GM23248 (cell line): ENCODE results near the gene TPM2. TPM values are rescaled to one million over a fixed set of nuclear protein-coding genes. Genes with fewer than 3 reads are reported as not detected.

Source experiments
- DNase-seq: peaks from one replicate; pipeline ENCODE4 v3.0.0-alpha.2; 2015
- H2AFZ ChIP-seq: fragments of 200-600 bp; sonication (generic); 2 replicates; pipeline ENCODE4 v1.6.1; 2016; ENCODE audit warnings: antibody characterized with exemption
- H3F3A ChIP-seq: fragments of 200-600 bp; sonication (generic); 2 replicates; pipeline ENCODE4 v1.6.1; 2016; ENCODE audit warnings: mild to moderate bottlenecking, antibody characterized with exemption, mixed run types; ENCODE audit not compliant: insufficient read depth
- H3K27ac ChIP-seq: fragments of 200-600 bp; sonication (generic); 2 replicates; pipeline ENCODE4 v1.5.1; 2016; ENCODE audit warnings: mild to moderate bottlenecking
- H3K27me3 ChIP-seq: fragments of 200-600 bp; sonication (generic); replicated peaks from 2 replicates; pipeline ENCODE4 v1.6.1; 2016; ENCODE audit warnings: mild to moderate bottlenecking; ENCODE audit not compliant: insufficient read depth
- H3K36me3 ChIP-seq: fragments of 200-600 bp; sonication (generic); 2 replicates; pipeline ENCODE4 v1.6.1; 2016; ENCODE audit warnings: low read depth, mild to moderate bottlenecking
- H3K4me1 ChIP-seq: fragments of 200-600 bp; sonication (generic); 2 replicates; pipeline ENCODE4 v1.6.1; 2016; ENCODE audit warnings: mild to moderate bottlenecking; ENCODE audit not compliant: insufficient read depth
- H3K4me2 ChIP-seq: fragments of 200-600 bp; sonication (generic); one replicate; pipeline ENCODE4 v1.6.1; 2016; ENCODE audit warnings: mild to moderate bottlenecking; ENCODE audit not compliant: unreplicated experiment
- H3K4me3 ChIP-seq: fragments of 200-600 bp; sonication (generic); 2 replicates; pipeline ENCODE4 v1.5.1; 2016; ENCODE audit warnings: mild to moderate bottlenecking
- H3K79me2 ChIP-seq: fragments of 200-600 bp; sonication (generic); 2 replicates; pipeline ENCODE4 v1.6.1; 2016; ENCODE audit warnings: mild to moderate bottlenecking; ENCODE audit not compliant: insufficient read depth
- H3K9ac ChIP-seq: fragments of 200-600 bp; sonication (generic); 2 replicates; pipeline ENCODE4 v1.6.1; 2016; ENCODE audit warnings: mild to moderate bottlenecking
- H3K9me2 ChIP-seq: fragments of 200-600 bp; sonication (generic); 2 replicates; pipeline ENCODE4 v1.6.1; 2016; ENCODE audit warnings: mixed run types, mild to moderate bottlenecking, moderate library complexity; ENCODE audit not compliant: insufficient read depth
- H3K9me3 ChIP-seq: fragments of 200-600 bp; sonication (generic); one replicate; pipeline ENCODE4 v1.6.1; 2017; ENCODE audit warnings: low read depth
- H4K20me1 ChIP-seq: fragments of 200-600 bp; sonication (generic); 2 replicates; pipeline ENCODE4 v1.6.0; 2016; ENCODE audit not compliant: insufficient read depth
- EZH2 ChIP-seq: fragments of 200-600 bp; sonication (generic); IDR thresholded peaks from 2 replicates; pipeline ENCODE4 v1.6.1; 2018; ENCODE audit warnings: antibody characterized with exemption, mild to moderate bottlenecking; ENCODE audit not compliant: insufficient read depth, poor library complexity, severe bottlenecking
- EZH2phosphoT487 ChIP-seq: fragments of 200-600 bp; sonication (generic); IDR thresholded peaks from 2 replicates; pipeline ENCODE4 v1.6.1; 2018; ENCODE audit warnings: antibody characterized with exemption, moderate library complexity, mild to moderate bottlenecking, low read depth; ENCODE audit not compliant: insufficient read depth
- WGBS, 2 experiments: methylation state at CpG; one replicate each; pipeline ENCODE4 v1.1.6; 2015 to 2017; ENCODE audit warnings: low lambda C conversion rate in 2 of 2, low coverage in 1 of 2; ENCODE audit errors: missing lambda C conversion rate in 2 of 2; 5-methylcytosine and 5-hydroxymethylcytosine counted together
- in situ Hi-C: fragments of 300-500 bp; cut with MboI; formaldehyde crosslinking; loops from 2 replicates; pipeline ENCODE4 v1.15.0; 2020
- polyA plus RNA-seq: library from polyadenylated mRNA; unstranded; fragments of >200 nt; fragmentation: Nextera tagmentation; extraction: Ambion mirVana; gene quantifications from 2 replicates; pipeline ENCODE4 v1.2.1, GENCODE V29; 2016
- total RNA-seq: library from RNA; depleted of rRNA; stranded (reverse); fragments of >200 nt; shearing (Covaris generic); gene quantifications from 2 replicates; pipeline ENCODE4 v1.2.3, GENCODE V29; 2014

The TPM2 gene
- total and polyA plus RNA-seq, 2 experiments from 2014 or later: 1,625 to 3,527 TPM

DNA sequence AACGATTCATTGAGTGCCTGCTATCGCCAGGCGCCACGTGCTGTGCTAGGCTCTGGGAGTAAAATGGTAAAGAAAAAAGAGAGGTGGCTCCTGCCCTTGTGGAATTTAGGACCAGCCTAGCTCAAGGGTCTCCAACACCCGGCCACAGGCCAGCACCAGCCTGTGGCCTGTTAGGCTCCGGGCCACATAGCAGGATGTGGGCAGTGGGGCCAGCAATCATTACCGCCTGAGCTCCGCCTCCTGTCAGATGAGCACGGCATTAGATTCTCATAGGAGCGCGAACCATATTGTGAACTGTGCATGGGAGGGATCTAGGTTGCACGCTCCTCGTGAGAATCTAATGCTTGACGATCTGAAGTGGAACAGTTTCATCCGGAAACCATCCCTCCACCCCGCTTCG, 33.4 kb downstream of the TPM2 start:
- H3F3A ChIP-seq: peaks cover 34% of the 10 kb centered on the region
- TF ChIP-seq EZH2phosphoT487 (no peak), EZH2 (no peak)
- H2AFZ ChIP-seq: peak overlapping the region; percentile 78; the same call in 1 of the 2 replicates
- peaks cover 18% of the 10 kb centered on the region; the same call in 1 of the 2 replicates for H3K79me2 ChIP-seq
- H3K27ac ChIP-seq: no peak overlapping the region
- no peak overlapping the region for H3K4me3 ChIP-seq
- H3K4me1 ChIP-seq: peaks cover 26% of the 10 kb centered on the region
- H3K36me3 ChIP-seq: peaks cover 5% of the 10 kb centered on the region; the same call in 1 of the 2 replicates
- no peak overlapping the region for H3K9ac ChIP-seq
- in situ Hi-C loops: no loop called here
- H3K27me3 ChIP-seq: no peaks in the 10 kb centered on the region
- 72 to 74% methylated on average over 17 of the region's 17 CpGs for WGBS, 2 experiments
- H3K9me2 ChIP-seq: no peaks in the 10 kb centered on the region
- H3K9me3 ChIP-seq: no peaks in the 10 kb centered on the region
- no peaks in the 10 kb centered on the region for H4K20me1 ChIP-seq
- H3K4me2 ChIP-seq: no peak overlapping the region
- no peak for DNase-seq

- DNase-seq: no peak
- 97 to 100% methylated on average over 2 of the region's 2 CpGs for WGBS, 2 experiments
Observed at GRCh38 chr9:35653611-35654010, 36.1 kb downstream of the TPM2 start.

GRCh38 chr9:35652829-35653209, 36.9 kb downstream of the TPM2 start:
- peak overlapping the region; percentile 63 for H3K9ac ChIP-seq

More at GRCh38 chr9:35653611-35654010, 36.1 kb downstream of the TPM2 start:
- Histone ChIP-seq H3K4me1 (peaks cover 36% of the 10 kb centered on the region), H3K9me2 (no peaks in the 10 kb centered on the region), H4K20me1 (no peaks in the 10 kb centered on the region), H3K36me3 (no peaks in the 10 kb centered on the region), H3K9me3 (no peaks in the 10 kb centered on the region), H3K4me3 (no peak overlapping the region), H3K27me3 (no peaks in the 10 kb centered on the region), H3K4me2 (no peak overlapping the region), H3K27ac (peak overlapping the region; percentile 77; the same call in 1 of the 2 replicates), H3F3A (peaks cover 13% of the 10 kb centered on the region), H2AFZ (no peak overlapping the region), H3K9ac (no peak overlapping the region), H3K79me2 (no peaks in the 10 kb centered on the region)
- in situ Hi-C loops: no loop called here
- TF ChIP-seq EZH2phosphoT487 (no peak), EZH2 (no peak)

DNA sequence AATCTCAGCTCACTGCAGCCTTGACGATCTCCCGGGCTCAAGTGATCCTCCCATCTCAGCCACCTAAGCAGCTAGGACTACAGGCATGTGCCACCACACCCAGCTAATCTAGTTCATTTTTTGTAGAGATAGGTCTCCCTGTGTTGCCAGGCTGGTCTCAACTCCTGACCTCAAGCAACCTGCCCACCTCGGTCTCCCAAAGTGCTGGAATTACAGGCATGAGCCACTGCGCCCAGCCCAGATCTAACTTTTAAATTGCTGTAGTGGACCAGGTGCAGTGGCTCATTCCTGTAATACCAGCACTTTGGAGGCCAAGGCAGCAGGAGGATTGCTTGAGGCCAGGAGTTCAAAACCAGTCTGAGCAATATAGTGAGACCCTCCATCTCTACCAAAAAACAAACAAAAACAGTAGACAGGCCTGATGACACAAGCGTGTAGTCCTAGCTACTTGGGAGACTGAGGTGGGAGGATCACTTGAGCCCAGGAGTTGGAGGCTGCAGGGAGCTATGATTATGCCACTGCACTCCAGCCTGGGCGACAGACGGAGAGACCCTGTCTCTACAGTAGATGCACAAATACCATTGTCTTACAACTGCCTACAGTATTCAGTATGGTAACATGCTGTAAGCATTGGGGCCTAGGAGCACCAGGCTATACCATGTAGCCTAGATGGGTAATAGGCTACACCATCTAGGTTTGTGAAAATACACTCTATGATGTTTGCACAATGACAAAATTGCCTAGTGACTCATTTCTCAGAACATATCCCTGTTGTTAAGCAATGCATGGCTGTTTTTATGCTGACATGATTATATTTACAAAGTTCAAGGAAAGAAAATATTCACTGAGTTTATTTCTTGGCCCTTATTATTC, 37.5 kb downstream of the TPM2 start:
- Histone ChIP-seq H3K4me2 (peak overlapping the region; percentile 1), H3K36me3 (no peaks in the 10 kb centered on the region), H3K9me3 (no peaks in the 10 kb centered on the region), H3K27ac (peak overlapping the region; percentile 77), H4K20me1 (no peaks in the 10 kb centered on the region), H3K4me3 (no peak overlapping the region), H3K9ac (peak overlapping the region; percentile 63), H3K9me2 (no peaks in the 10 kb centered on the region), H3K27me3 (no peaks in the 10 kb centered on the region), H3K4me1 (peaks cover 40% of the 10 kb centered on the region), H3K79me2 (no peaks in the 10 kb centered on the region), H2AFZ (no peak overlapping the region), H3F3A (peaks cover 22% of the 10 kb centered on the region)
- TF ChIP-seq EZH2phosphoT487: no peak
- TF ChIP-seq EZH2: no peak
- WGBS, 2 experiments: 95 to 96% methylated on average over 7 of the region's 7 CpGs
- DNase-seq: peak; percentile 84
- in situ Hi-C loops: no loop called here

More at GRCh38 chr9:35652829-35653209, 36.9 kb downstream of the TPM2 start:
- Histone ChIP-seq H3K4me2 (no peak overlapping the region), H3F3A (peaks cover 19% of the 10 kb centered on the region), H2AFZ (peak overlapping the region; percentile 27; the same call in 1 of the 2 replicates), H3K27ac (peak overlapping the region; percentile 77), H3K79me2 (no peaks in the 10 kb centered on the region), H3K36me3 (no peaks in the 10 kb centered on the region), H3K4me1 (peaks cover 41% of the 10 kb centered on the region), H4K20me1 (no peaks in the 10 kb centered on the region), H3K9me2 (no peaks in the 10 kb centered on the region), H3K9me3 (no peaks in the 10 kb centered on the region), H3K4me3 (no peak overlapping the region), H3K27me3 (no peaks in the 10 kb centered on the region)
- WGBS, 2 experiments: 46 to 49% methylated on average over 8 of the region's 8 CpGs
- DNase-seq: peak; percentile 57
- in situ Hi-C loops: no loop called here
- TF ChIP-seq EZH2 (no peak), EZH2phosphoT487 (no peak)
